ENCODE data around the gene PHYHIPL.

- TF ChIP-seq L3MBTL2 (conservative IDR thresholded peaks at IDR 0.05): no peak
- no peak for TF ChIP-seq PKNOX1 (IDR thresholded peaks at IDR 0.05)
- no peak for TF ChIP-seq FOXM1 (IDR thresholded peaks at IDR 0.05; ENCODE audit: borderline replicate concordance)
- no peak for TF ChIP-seq FOXA1 (IDR thresholded peaks at IDR 0.05)
- no peak for TF ChIP-seq HDGF (IDR thresholded peaks at IDR 0.05; ENCODE audit: borderline replicate concordance)
- no peak for TF ChIP-seq SUZ12 (IDR thresholded peaks at IDR 0.05)
- TF ChIP-seq BHLHE40 (IDR thresholded peaks at IDR 0.05; ENCODE audit: borderline replicate concordance): no peak
- TF ChIP-seq ELF4 (IDR thresholded peaks at IDR 0.05): no peak
Observed at GRCh38 chr10:59216178-59216869, 39.9 kb downstream of the PHYHIPL start.

Measured in HEK293T (cell line).